Stimulated activated CD8-positive, alpha-beta memory T cell treated with anti-CD3 and anti-CD28 coated beads, Interleukin-15, amount 100 ng/mL, for 4 hours (primary cell): Measurements from ENCODE around the gene SYCP2.
"Not testable (repeated sequence)": the region's sequence is repeated elsewhere in the genome, so short reads cannot be mapped to it uniquely, and the experiment has no call there.

Experiments
- DNase-seq, 2 donors: peaks; one replicate each; pipeline ENCODE4 v3.0.0-alpha.2; 2020; ENCODE audit warnings: low read depth in 2 of 2

SYCP2 gene

GRCh38 chr20:59933296-59933848, at the start of gene SYCP2:
Gene SYCP2, minus strand, starts transcription at chr20:59933637. Its CDS starts 11,224 bp downstream, at chr20:59922413.
- DNase-seq, result peak; percentile 43 to 49

GRCh38 chr20:59983076-59983475, 49.6 kb upstream of the SYCP2 start:
- no peak for DNase-seq

GRCh38 chr20:59977086-59977485, 43.6 kb upstream of the SYCP2 start:
- no peak for DNase-seq

GRCh38 chr20:59976156-59976782, 42.8 kb upstream of the SYCP2 start:
- no peak for DNase-seq

- no peak for DNase-seq
Measured at GRCh38 chr20:59972037-59972801, 38.8 kb upstream of the SYCP2 start.

GRCh38 chr20:59971428-59971827, 38.0 kb upstream of the SYCP2 start:
- DNase-seq, result no peak

GRCh38 chr20:59966428-59966827, 33.0 kb upstream of the SYCP2 start:
- no peak for DNase-seq

GRCh38 chr20:59962155-59962554, 28.7 kb upstream of the SYCP2 start:
- no peak for DNase-seq

- DNase-seq, result no peak
Measured at GRCh38 chr20:59961423-59961822, 28.0 kb upstream of the SYCP2 start.

GRCh38 chr20:59958626-59959025, 25.2 kb upstream of the SYCP2 start:
- DNase-seq, result no peak

- DNase-seq, result no peak
Measured at GRCh38 chr20:59958123-59958522, 24.7 kb upstream of the SYCP2 start, which contains the start of gene CDH26. Gene CDH26, plus strand, starts transcription at chr20:59958423. Its CDS starts 304 bp downstream, at chr20:59958727.

GRCh38 chr20:59957568-59957967, 24.1 kb upstream of the SYCP2 start:
- not testable (repeated sequence) for DNase-seq

- no peak for DNase-seq
Measured at GRCh38 chr20:59955131-59955796, 21.8 kb upstream of the SYCP2 start.

GRCh38 chr20:59954718-59955117, 21.3 kb upstream of the SYCP2 start:
- no peak for DNase-seq

- no peak for DNase-seq
Measured at GRCh38 chr20:59949911-59950310, 16.5 kb upstream of the SYCP2 start.

GRCh38 chr20:59948828-59949720, 15.6 kb upstream of the SYCP2 start:
- no peak for DNase-seq

GRCh38 chr20:59948212-59948611, 14.8 kb upstream of the SYCP2 start:
- DNase-seq, result no peak

GRCh38 chr20:59947376-59947775, 13.9 kb upstream of the SYCP2 start:
- no peak for DNase-seq

- DNase-seq, result no peak
Measured at GRCh38 chr20:59945731-59946130, 12.3 kb upstream of the SYCP2 start.

- no peak for DNase-seq
Measured at GRCh38 chr20:59945175-59945574, 11.7 kb upstream of the SYCP2 start.

- DNase-seq, result no peak
Measured at GRCh38 chr20:59944726-59945125, 11.3 kb upstream of the SYCP2 start.
